GM19328 (cell line): ENCODE measurements around the gene EYA2.

Source experiments
- ATAC-seq: cut with Tn5 transposase; IDR thresholded peaks from one replicate; pipeline ENCODE4 v1.9.1; 2021; ENCODE audit warnings: mild to moderate bottlenecking, moderate library complexity; ENCODE audit not compliant: unreplicated experiment

EYA2 gene

GRCh38 chr20:47216819-47217410 lies 322.3 kb downstream of the EYA2 start:
- ATAC-seq = no peak

- ATAC-seq = no peak
Measured at GRCh38 chr20:47217482-47218446, 323.1 kb downstream of the EYA2 start.

GRCh38 chr20:47220161-47220582 lies 325.5 kb downstream of the EYA2 start:
- ATAC-seq = no peak

- ATAC-seq = no peak
Measured at GRCh38 chr20:47221036-47221625, 326.5 kb downstream of the EYA2 start.

GRCh38 chr20:47222468-47223119 lies 328.0 kb downstream of the EYA2 start:
- no peak for ATAC-seq

GRCh38 chr20:47223896-47224295 lies 329.3 kb downstream of the EYA2 start:
- no peak for ATAC-seq

GRCh38 chr20:47224300-47224791 lies 329.7 kb downstream of the EYA2 start:
- ATAC-seq = no peak

GRCh38 chr20:47224857-47225256 lies 330.2 kb downstream of the EYA2 start:
- ATAC-seq = no peak

GRCh38 chr20:47225458-47225857 lies 330.8 kb downstream of the EYA2 start:
- no peak for ATAC-seq

- ATAC-seq = no peak
Measured at GRCh38 chr20:47227119-47227518, 332.5 kb downstream of the EYA2 start.

- ATAC-seq = no peak
Measured at GRCh38 chr20:47227576-47227975, 332.9 kb downstream of the EYA2 start.

GRCh38 chr20:47228654-47229053 lies 334.0 kb downstream of the EYA2 start:
- ATAC-seq = no peak

- no peak for ATAC-seq
Measured at GRCh38 chr20:47230811-47231256, 336.2 kb downstream of the EYA2 start.

- no peak for ATAC-seq
Measured at GRCh38 chr20:47231382-47232039, 336.9 kb downstream of the EYA2 start.

- no peak for ATAC-seq
Measured at GRCh38 chr20:47232518-47232917, 337.9 kb downstream of the EYA2 start.

- no peak for ATAC-seq
Measured at GRCh38 chr20:47233333-47234188, 338.9 kb downstream of the EYA2 start.

- ATAC-seq = no peak
Measured at GRCh38 chr20:47235111-47235510, 340.5 kb downstream of the EYA2 start.

- ATAC-seq = no peak
Measured at GRCh38 chr20:47235853-47236638, 341.4 kb downstream of the EYA2 start.

- no peak for ATAC-seq
Measured at GRCh38 chr20:47236639-47236900, 341.9 kb downstream of the EYA2 start.
